Endodermal cell (in vitro differentiated cells): ENCODE measurements around the gene MAP7D2. TPM values are rescaled to one million over a fixed set of nuclear protein-coding genes. Genes with fewer than 3 reads are reported as not detected.

Experiments
- DNase-seq: peaks from one replicate; pipeline ENCODE4 v3.0.0-alpha.2; 2017
- H3K27ac ChIP-seq: 2 replicates; pipeline ENCODE4 v1.5.1; 2013; ENCODE audit warnings: mild to moderate bottlenecking, low read depth, low read length, moderate library complexity
- H3K27me3 ChIP-seq: 2 replicates; pipeline ENCODE4 v1.6.1; 2013; ENCODE audit warnings: mild to moderate bottlenecking, low read length, moderate library complexity; ENCODE audit not compliant: insufficient read depth, control insufficient read depth, poor library complexity, severe bottlenecking
- H3K36me3 ChIP-seq: 2 replicates; pipeline ENCODE4 v1.7.0; 2013; ENCODE audit warnings: mild to moderate bottlenecking, low read length, moderate library complexity; ENCODE audit not compliant: control insufficient read depth, insufficient read depth
- H3K4me1 ChIP-seq: one replicate; pipeline ENCODE4 v1.7.0; 2013; ENCODE audit warnings: low read length; ENCODE audit not compliant: control insufficient read depth, insufficient read depth
- H3K4me3 ChIP-seq: 2 replicates; pipeline ENCODE4 v1.5.1; 2013; ENCODE audit warnings: mild to moderate bottlenecking, low read length, moderate library complexity
- H3K9ac ChIP-seq: 2 replicates; pipeline ENCODE4 v1.6.1; 2013; ENCODE audit warnings: mild to moderate bottlenecking, low read length, moderate library complexity; ENCODE audit not compliant: poor library complexity, severe bottlenecking; ENCODE audit errors: extremely low read depth
- H3K9me3 ChIP-seq: 2 replicates; pipeline ENCODE4 v1.6.1; 2013; ENCODE audit warnings: mild to moderate bottlenecking, low read length, moderate library complexity; ENCODE audit not compliant: control insufficient read depth
- H3K27ac Mint-ChIP-seq: 2 replicates; pipeline ENCODE4 v1.8.0; 2020; ENCODE audit warnings: mixed read lengths
- H3K27me3 Mint-ChIP-seq: 2 replicates; pipeline ENCODE4 v1.8.0; 2021; ENCODE audit warnings: mild to moderate bottlenecking, mixed read lengths; ENCODE audit not compliant: insufficient read depth
- H3K36me3 Mint-ChIP-seq: 2 replicates; pipeline ENCODE4 v1.8.0; 2020; ENCODE audit warnings: low read depth, mixed read lengths
- H3K4me1 Mint-ChIP-seq: 2 replicates; pipeline ENCODE4 v1.8.0; 2020; ENCODE audit warnings: mixed read lengths
- H3K4me3 Mint-ChIP-seq: 2 replicates; pipeline ENCODE4 v1.8.0; 2020; ENCODE audit warnings: mild to moderate bottlenecking, moderate library complexity, mixed read lengths
- H3K9me3 Mint-ChIP-seq: 2 replicates; pipeline ENCODE4 v1.8.0; 2020; ENCODE audit warnings: mild to moderate bottlenecking, mixed read lengths
- WGBS, 2 experiments: methylation state at CpG; one replicate each; pipeline versions ENCODE4 v1.1.5 to v1.1.7; 2013; ENCODE audit warnings: missing lambda C conversion rate in 2 of 2, mixed read lengths in 1 of 2; ENCODE audit not compliant: insufficient coverage in 1 of 2, insufficient read length in 1 of 2; 5-methylcytosine and 5-hydroxymethylcytosine counted together
- total RNA-seq, 2 donors: library from RNA; stranded (reverse); fragmentation: NEBNext Ultra II Directional in 1 of 2; extraction: Animal tissue kit (Norgen Biotek cat#: 25700) in 1 of 2; gene quantifications; 2 replicates in 1 of 2; 3 replicates in 1 of 2; pipeline ENCODE4 v1.2.1, GENCODE V29; 2021
- TF ChIP-seq, protein P1 (sequence below): fragments of 200-600 bp; sonication (generic); conservative IDR thresholded peaks from 2 replicates; pipeline ENCODE4 v1.5.0; 2021; ENCODE audit warnings: antibody characterized with exemption, mild to moderate bottlenecking

The MAP7D2 gene
- total RNA-seq, 2 donors from 2014 or later: 1.5 to 1.9 TPM

DNA sequence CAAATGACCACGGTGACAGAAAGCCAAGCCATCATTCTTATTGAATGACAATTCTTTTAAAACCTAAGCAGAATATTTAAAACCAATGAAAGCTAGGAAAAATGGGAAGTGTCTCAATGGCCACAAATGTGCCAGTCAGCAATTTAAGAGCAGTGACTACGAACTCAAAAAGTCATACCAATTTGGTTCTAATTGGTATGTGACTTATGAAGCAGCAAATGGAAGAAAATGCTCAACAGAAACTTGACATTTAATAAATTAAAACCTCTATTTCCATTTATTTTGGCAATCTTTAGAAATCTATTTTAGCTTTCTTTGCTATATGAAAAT lies 100.1 kb downstream of the MAP7D2 start:
- no peaks in the 10 kb centered on the region for H3K27me3 Mint-ChIP-seq
- Histone ChIP-seq H3K36me3 (no peaks in the 10 kb centered on the region), H3K4me1 (no peaks in the 10 kb centered on the region), H3K9me3 (no peaks in the 10 kb centered on the region), H3K27ac (no peak overlapping the region), H3K4me3 (no peak overlapping the region), H3K9ac (no peak overlapping the region), H3K27me3 (no peaks in the 10 kb centered on the region)
- H3K4me3 Mint-ChIP-seq: no peak overlapping the region
- no peak for DNase-seq
- peaks cover 70% of the 10 kb centered on the region for H3K9me3 Mint-ChIP-seq
- no peak overlapping the region for H3K27ac Mint-ChIP-seq
- TF ChIP-seq, protein P1, sequence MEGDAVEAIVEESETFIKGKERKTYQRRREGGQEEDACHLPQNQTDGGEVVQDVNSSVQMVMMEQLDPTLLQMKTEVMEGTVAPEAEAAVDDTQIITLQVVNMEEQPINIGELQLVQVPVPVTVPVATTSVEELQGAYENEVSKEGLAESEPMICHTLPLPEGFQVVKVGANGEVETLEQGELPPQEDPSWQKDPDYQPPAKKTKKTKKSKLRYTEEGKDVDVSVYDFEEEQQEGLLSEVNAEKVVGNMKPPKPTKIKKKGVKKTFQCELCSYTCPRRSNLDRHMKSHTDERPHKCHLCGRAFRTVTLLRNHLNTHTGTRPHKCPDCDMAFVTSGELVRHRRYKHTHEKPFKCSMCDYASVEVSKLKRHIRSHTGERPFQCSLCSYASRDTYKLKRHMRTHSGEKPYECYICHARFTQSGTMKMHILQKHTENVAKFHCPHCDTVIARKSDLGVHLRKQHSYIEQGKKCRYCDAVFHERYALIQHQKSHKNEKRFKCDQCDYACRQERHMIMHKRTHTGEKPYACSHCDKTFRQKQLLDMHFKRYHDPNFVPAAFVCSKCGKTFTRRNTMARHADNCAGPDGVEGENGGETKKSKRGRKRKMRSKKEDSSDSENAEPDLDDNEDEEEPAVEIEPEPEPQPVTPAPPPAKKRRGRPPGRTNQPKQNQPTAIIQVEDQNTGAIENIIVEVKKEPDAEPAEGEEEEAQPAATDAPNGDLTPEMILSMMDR: no peak
- no peaks in the 10 kb centered on the region for H3K36me3 Mint-ChIP-seq
- 100% methylated on average over 2 of the region's 2 CpGs; no CpG with 5 or more reads in 1 of the 2 experiments for WGBS, 2 experiments
- H3K4me1 Mint-ChIP-seq: no peaks in the 10 kb centered on the region

DNA sequence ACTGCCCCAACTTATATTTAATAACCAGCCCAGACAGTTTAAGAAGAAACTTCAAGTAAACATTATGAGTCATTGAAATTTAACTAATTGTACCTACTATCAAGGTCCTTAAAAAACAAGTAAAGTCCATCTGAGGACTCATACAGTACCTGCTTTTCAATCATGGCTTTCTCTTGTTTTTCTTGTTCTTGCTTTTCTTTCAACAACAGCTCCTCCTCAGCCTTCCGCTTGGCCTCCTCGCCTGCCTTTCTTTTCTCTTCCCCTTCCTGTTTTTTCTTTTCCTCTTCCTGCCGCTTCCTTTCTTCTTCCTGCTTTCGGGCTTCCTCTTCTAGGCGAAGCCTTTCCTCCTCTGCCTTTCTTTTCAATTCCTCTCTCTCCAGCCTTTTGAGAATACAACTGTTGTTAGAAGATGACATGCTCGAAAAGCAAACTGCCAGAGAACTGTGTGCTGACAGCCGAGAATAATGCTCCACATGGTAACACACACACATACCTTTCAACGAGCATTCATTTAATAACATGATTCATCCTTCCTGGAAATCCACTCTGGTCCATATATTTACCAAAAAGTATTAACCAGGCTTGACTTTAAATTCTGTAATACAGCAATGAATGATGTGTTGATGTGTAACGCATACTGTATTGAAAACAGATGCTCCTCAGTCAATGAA lies 100.6 kb downstream of the MAP7D2 start:
- Mint-ChIP-seq H3K36me3 (no peaks in the 10 kb centered on the region), H3K9me3 (peaks cover 69% of the 10 kb centered on the region), H3K4me1 (no peaks in the 10 kb centered on the region), H3K27me3 (no peaks in the 10 kb centered on the region), H3K27ac (no peak overlapping the region), H3K4me3 (no peak overlapping the region)
- Histone ChIP-seq H3K27me3 (no peaks in the 10 kb centered on the region), H3K27ac (no peak overlapping the region), H3K9ac (no peak overlapping the region), H3K4me3 (no peak overlapping the region), H3K4me1 (no peaks in the 10 kb centered on the region), H3K36me3 (no peaks in the 10 kb centered on the region), H3K9me3 (no peaks in the 10 kb centered on the region)
- TF ChIP-seq, protein P1: no peak
- 89% methylated on average over 9 of the region's 9 CpGs; no CpG with 5 or more reads in 1 of the 2 experiments for WGBS, 2 experiments
- DNase-seq: no peak

DNA sequence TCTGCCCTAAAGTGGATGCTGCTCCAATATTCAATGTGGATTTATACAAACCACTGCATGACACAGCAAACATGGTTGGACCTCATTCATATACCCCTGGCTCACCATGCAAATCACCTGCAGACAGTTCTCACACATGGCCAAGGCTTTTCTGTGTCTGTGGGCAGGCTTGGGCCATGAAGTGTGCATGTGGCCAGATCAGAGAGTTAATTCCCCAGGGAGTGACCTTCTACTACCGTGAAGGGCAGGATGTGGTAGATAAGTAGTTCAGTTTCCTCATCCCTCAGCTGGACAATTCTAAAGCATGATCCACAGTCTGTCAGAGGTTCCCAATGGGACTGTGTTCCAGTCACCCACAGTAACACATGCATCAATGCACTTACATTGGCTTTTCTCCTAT lies 101.3 kb downstream of the MAP7D2 start:
- no peak overlapping the region for H3K9ac ChIP-seq
- H3K27me3 Mint-ChIP-seq: no peaks in the 10 kb centered on the region
- no peaks in the 10 kb centered on the region for H3K36me3 ChIP-seq
- H3K9me3 ChIP-seq: no peaks in the 10 kb centered on the region
- H3K4me1 Mint-ChIP-seq: no peaks in the 10 kb centered on the region
- H3K4me3 Mint-ChIP-seq: no peak overlapping the region
- TF ChIP-seq, protein P1: no peak
- H3K27me3 ChIP-seq: no peaks in the 10 kb centered on the region
- H3K27ac Mint-ChIP-seq: no peak overlapping the region
- no peak overlapping the region for H3K4me3 ChIP-seq
- H3K4me1 ChIP-seq: no peaks in the 10 kb centered on the region
- DNase-seq: no peak
- H3K36me3 Mint-ChIP-seq: no peaks in the 10 kb centered on the region
- WGBS, 2 experiments: no CpG with 5 or more reads among the region's 1 CpG
- no peak overlapping the region for H3K27ac ChIP-seq
- peaks cover 70% of the 10 kb centered on the region for H3K9me3 Mint-ChIP-seq
